Psoas muscle (tissue), 8 donors: Measurements from ENCODE around the gene CD79A. TPM values are rescaled to one million over a fixed set of nuclear protein-coding genes. Genes with fewer than 3 reads are reported as not detected.
A peak's percentile ranks its signal among the peaks of the same experiment; 100 is the strongest.

ENCODE experiments used
- ATAC-seq, 4 donors: fragments of 200-7000 bp; cut with Tn5 transposase; one replicate each; pipeline ENCODE4 v1.9.1; 2020; ENCODE audit warnings: moderate library complexity in 3 of 4, mild to moderate bottlenecking in 2 of 4
- DNase-seq, 2 donors: peaks; one replicate each; pipeline ENCODE4 v3.0.0-alpha.2; 2020
- H3K27ac ChIP-seq: fragments of 200-600 bp; one replicate; pipeline ENCODE4 v1.8.0; 2022
- H3K27me3 ChIP-seq, 3 donors: fragments of 200-600 bp in 1 of 3; one replicate each; pipeline versions ENCODE4 v1.6.1 to v1.8.0; 2013 to 2022; ENCODE audit warnings: low read length in 2 of 3, mild to moderate bottlenecking in 2 of 3, moderate library complexity in 1 of 3; ENCODE audit not compliant: insufficient read depth in 3 of 3
- H3K36me3 ChIP-seq, 2 donors: fragments of 200-600 bp in 1 of 2; one replicate each; pipeline versions ENCODE4 v1.6.1 to v1.8.0; 2013 to 2022; ENCODE audit warnings: low read depth in 1 of 2, mild to moderate bottlenecking in 1 of 2, moderate library complexity in 1 of 2; ENCODE audit not compliant: insufficient read depth in 1 of 2
- H3K4me1 ChIP-seq: fragments of 200-600 bp; one replicate; pipeline ENCODE4 v1.8.0; 2022
- H3K4me3 ChIP-seq: fragments of 200-600 bp; one replicate; pipeline ENCODE4 v1.8.0; 2022; ENCODE audit warnings: mild to moderate bottlenecking
- H3K9me3 ChIP-seq: fragments of 200-600 bp; one replicate; pipeline ENCODE4 v1.8.0; 2022
- CTCF ChIP-seq: fragments of 200-600 bp; IDR thresholded peaks from one replicate; pipeline ENCODE4 v1.8.0; 2022; ENCODE audit warnings: antibody characterized with exemption
- WGBS, 3 donors: extraction: QIAGEN DNeasy Blood & Tissue Kit; methylation state at CpG; one replicate each; pipeline versions ENCODE4 v1.1.6 to v1.1.7; 2013; 5-methylcytosine and 5-hydroxymethylcytosine counted together
- intact Hi-C, 2 donors: fragments of 100-400 bp; cut with DNase I; formaldehyde crosslinking; loops; one replicate each; pipeline versions ENCODE4 v1.11.0 to v1.14.2; 2022
- polyA plus RNA-seq, 3 donors: library from polyadenylated mRNA; stranded (reverse); fragments of 200-250 nt; gene quantifications; one replicate each; pipeline ENCODE4 v1.2.3, GENCODE V29; 2013
- total RNA-seq, 4 donors: library from RNA; stranded (reverse); fragmentation: NEBNext Ultra II Directional in 2 of 4; extraction: Animal tissue kit (Norgen Biotek cat#: 25700) in 2 of 4; gene quantifications; one replicate each; pipeline versions ENCODE4 v1.2.1 to v1.2.4, GENCODE V29; 2021 to 2023
- donor health status: healthy with polysubstance abuse.
- donor health status: DM: no; HTN: no; CAD: no; lungs with moderate emphysema.
- donor health status: Bipolar disorder and iron deficiency.
- donor health status: healthy.
- donor health status: DM: yes; HTN: yes; CAD: no.
- donor health status: DM: no; HTN: no; CAD: no.
- donor health status: DM: no; HTN: no; CAD: no.
- donor health status: DM: yes; HTN: yes; CAD: no.

CD79A gene
- total and polyA plus RNA-seq, 7 donors: 0.30 to 1.4 (median 0.87) TPM

DNA sequence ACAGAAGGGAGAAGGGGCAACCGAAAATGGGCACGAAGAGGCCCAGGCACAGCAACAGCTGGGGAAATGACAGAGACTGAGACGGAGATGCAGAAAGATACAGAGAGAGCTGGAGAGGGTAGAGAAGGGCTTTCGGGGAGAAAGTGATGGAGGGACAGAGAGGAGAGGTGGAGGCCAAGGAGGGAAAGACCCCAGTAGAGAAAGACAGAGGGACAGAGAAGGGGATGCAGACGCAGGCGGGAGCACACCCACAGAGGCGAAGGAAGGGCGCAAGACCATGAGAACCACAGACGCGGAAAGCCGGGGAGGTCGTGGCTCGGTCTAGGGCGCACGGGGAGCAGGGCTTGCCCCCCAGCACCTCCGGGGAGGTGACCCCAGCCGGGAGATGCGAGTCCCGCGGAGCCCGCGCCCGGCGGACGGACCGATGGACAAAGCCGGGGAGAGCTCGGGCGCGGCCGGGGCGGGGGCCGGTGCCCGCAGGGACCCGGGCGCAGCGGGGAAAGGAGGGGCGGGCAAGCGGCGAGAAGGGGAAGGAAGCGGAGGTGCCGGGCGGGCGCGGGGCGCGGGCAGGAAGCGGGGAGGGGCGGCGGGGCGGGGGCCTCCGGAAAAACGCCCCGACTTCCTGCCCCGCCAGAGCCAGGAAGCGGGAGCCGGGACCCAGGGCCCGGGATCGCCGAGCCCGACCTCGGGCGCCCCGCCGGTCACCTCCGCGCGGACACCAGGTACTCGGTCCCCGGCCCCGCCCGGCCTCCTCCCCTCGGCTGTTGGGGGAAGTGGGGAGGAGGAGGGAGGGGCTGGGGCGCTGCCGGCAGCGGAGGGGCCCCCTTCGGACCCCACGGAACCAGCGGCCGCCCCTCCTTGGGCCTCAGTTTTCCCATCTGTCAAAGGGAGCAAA, 5.7 kb downstream of the CD79A start, which contains the start of gene ARHGEF1:
ARHGEF1 (plus strand) TSS at position 617 of the 895 bp plus-strand sequence. CDS start 4,899 bp downstream, outside the sequence.
- Histone ChIP-seq H3K27ac (peak within 1 kb of the TSS; percentile 67), H3K4me3 (peak within 1 kb of the TSS; percentile 74), H3K36me3 (no peaks in the 10 kb centered on the region), H3K4me1 (peaks cover 6% of the 10 kb centered on the region), H3K27me3 (peaks cover 0 to 8% (median 0%) of the 10 kb centered on the region in 3 donors), H3K9me3 (no peaks in the 10 kb centered on the region)
- 1 to 3% (median 2%) methylated on average over 33 to 79 of the region's 80 CpGs for WGBS, 3 donors
- TF ChIP-seq CTCF: no peak
- peak; percentile 68 to 79 for DNase-seq
- ATAC-seq: peak in 3 of 4 donors; percentile 6 to 31 (median 12)
- intact Hi-C loops: loop anchor here in 1 of 2 donors (5.0 kb wide), 1 partner anchor 74 kb away; the partner anchor contains the start of gene RABAC1

- intact Hi-C loops: loop anchor here in 1 of 2 donors (5.0 kb wide), 1 partner anchor 74 kb away; the partner anchor contains the start of gene RABAC1
- peaks cover 6% of the 10 kb centered on the region for H3K4me1 ChIP-seq
- H3K27ac ChIP-seq: peak overlapping the region; percentile 67
- WGBS, 3 donors: 1% methylated on average over 23 of the region's 23 CpGs
- ATAC-seq (peak in 1 of 4 donors; percentile 6), DNase-seq (no peak)
- no peak for TF ChIP-seq CTCF
- no peaks in the 10 kb centered on the region for H3K9me3 ChIP-seq
- H3K4me3 ChIP-seq: peak overlapping the region; percentile 74
- H3K36me3 ChIP-seq: no peaks in the 10 kb centered on the region
- peaks cover 0 to 8% (median 0%) of the 10 kb centered on the region in 3 donors for H3K27me3 ChIP-seq
These were observed 6.4 kb downstream of the CD79A start for GRCh38 chr19:41883463-41883820.

DNA sequence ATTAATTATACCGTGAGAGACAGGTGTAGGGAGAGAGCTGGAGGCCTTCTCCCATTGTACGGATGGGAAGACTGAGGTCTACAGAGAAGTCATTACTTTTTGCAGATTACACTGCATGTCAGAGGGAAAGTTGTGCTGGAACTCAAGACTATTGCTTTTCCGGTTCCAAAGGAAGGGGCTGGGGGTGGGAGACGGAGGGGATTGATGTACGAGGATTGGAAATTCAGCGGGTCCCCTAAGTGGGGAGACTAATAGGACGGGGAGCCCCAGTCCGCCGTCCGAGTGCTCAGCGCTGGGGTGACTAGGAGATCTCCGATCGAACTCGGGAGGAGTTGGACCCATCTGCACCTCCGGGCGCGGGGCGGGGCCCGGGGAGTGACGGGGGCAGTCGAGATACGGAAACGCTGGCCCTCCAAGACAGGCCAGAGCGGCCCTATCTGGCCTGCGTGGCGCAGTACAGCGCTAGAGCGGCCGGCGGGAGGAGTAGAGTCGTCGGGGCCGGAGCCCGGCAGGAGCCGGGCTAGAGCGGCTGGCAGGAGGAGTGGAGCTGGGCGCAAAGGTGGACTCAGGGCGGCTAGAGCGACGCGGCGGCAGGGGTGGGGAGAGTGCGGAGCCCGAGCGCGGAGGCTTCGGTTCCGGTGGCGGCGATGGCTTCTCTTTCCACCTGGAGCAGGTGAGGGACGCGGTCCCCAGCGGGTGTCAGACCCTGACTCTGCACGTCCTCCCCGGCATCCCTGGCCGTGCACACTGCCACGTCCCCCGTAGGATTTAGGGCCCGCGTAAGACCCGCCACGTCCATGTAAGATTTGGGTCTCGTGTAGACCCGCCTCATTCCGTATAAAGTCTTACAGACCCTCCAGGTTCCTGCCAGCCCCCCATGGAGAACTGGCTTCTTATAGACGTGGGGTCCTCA, 7.0 kb downstream of the CD79A start:
- DNase-seq: peak; percentile 95 to 97
- H3K27me3 ChIP-seq: peaks cover 0 to 8% (median 0%) of the 10 kb centered on the region in 3 donors
- TF ChIP-seq CTCF: peak; percentile 16
- peak overlapping the region; percentile 67 for H3K27ac ChIP-seq
- peaks cover 0 to 2% of the 10 kb centered on the region in 2 donors for H3K36me3 ChIP-seq
- WGBS, 3 donors: 1% methylated on average over 52 to 66 of the region's 66 CpGs
- peak; percentile 98 to 99 (median 98) for ATAC-seq
- peak overlapping the region; percentile 74 for H3K4me3 ChIP-seq
- H3K4me1 ChIP-seq: peaks cover 6% of the 10 kb centered on the region
- intact Hi-C loops: loop anchor here in 1 of 2 donors (1.0 to 5.0 kb wide), 2 partner anchors 24 to 73 kb away; partner anchors contain the start of genes RABAC1 and RPS19
- H3K9me3 ChIP-seq: no peaks in the 10 kb centered on the region

GRCh38 chr19:41886761-41887710, 10.0 kb downstream of the CD79A start:
- no peak overlapping the region for H3K27ac ChIP-seq
- ATAC-seq (no peak), DNase-seq (no peak)
- 59 to 69% (median 63%) methylated on average over 13 of the region's 13 CpGs for WGBS, 3 donors
- H3K27me3 ChIP-seq: peaks cover 0 to 8% (median 0%) of the 10 kb centered on the region in 3 donors
- H3K9me3 ChIP-seq: no peaks in the 10 kb centered on the region
- no peak for TF ChIP-seq CTCF
- H3K4me1 ChIP-seq: peaks cover 6% of the 10 kb centered on the region
- H3K36me3 ChIP-seq: peaks cover 0 to 13% of the 10 kb centered on the region in 2 donors
- intact Hi-C loops: no loop called here
- no peak overlapping the region for H3K4me3 ChIP-seq
